Neuronal stem cell (in vitro differentiated cells): ENCODE data around the gene GRID2IP.

Experiments used
- DNase-seq: peaks from one replicate; pipeline ENCODE4 v3.0.0-alpha.2; 2013; ENCODE audit warnings: low spot score
- H2AFZ ChIP-seq: one replicate; pipeline ENCODE4 v1.6.1; 2013; ENCODE audit warnings: mild to moderate bottlenecking, low read length, inconsistent platforms
- H2AK5ac ChIP-seq: 2 replicates; pipeline ENCODE4 v1.6.1; 2013; ENCODE audit warnings: low read depth, mild to moderate bottlenecking, inconsistent platforms, low read length, moderate library complexity, mixed read lengths
- H2BK120ac ChIP-seq: 2 replicates; pipeline ENCODE4 v1.6.1; 2013; ENCODE audit warnings: low read depth, mild to moderate bottlenecking, inconsistent platforms, low read length, moderate library complexity, mixed read lengths
- H2BK12ac ChIP-seq: one replicate; pipeline ENCODE4 v1.6.1; 2013; ENCODE audit warnings: low read length, inconsistent platforms
- H2BK15ac ChIP-seq: 2 replicates; pipeline ENCODE4 v1.6.1; 2013; ENCODE audit warnings: mild to moderate bottlenecking, low read length, inconsistent platforms, mixed read lengths
- H2BK5ac ChIP-seq: one replicate; pipeline ENCODE4 v1.6.1; 2013; ENCODE audit warnings: inconsistent platforms, mild to moderate bottlenecking, low read length, moderate library complexity
- H3K14ac ChIP-seq: one replicate; pipeline ENCODE4 v1.6.1; 2013; ENCODE audit warnings: low read length, inconsistent platforms
- H3K18ac ChIP-seq: 2 replicates; pipeline ENCODE4 v1.6.1; 2013; ENCODE audit warnings: low read length, inconsistent platforms
- H3K23ac ChIP-seq: 2 replicates; pipeline ENCODE4 v1.6.1; 2013; ENCODE audit warnings: low read depth, mild to moderate bottlenecking, mixed read lengths, low read length, inconsistent platforms; ENCODE audit not compliant: poor library complexity
- H3K27ac ChIP-seq: replicated peaks from 3 replicates; pipeline ENCODE4 v1.5.1; 2013; ENCODE audit warnings: low read length, inconsistent platforms
- H3K27me3 ChIP-seq, 3 experiments: 2 replicates each; pipeline ENCODE4 v1.6.1; 2013; ENCODE audit warnings: low read length in 3 of 3, mild to moderate bottlenecking in 2 of 3, inconsistent platforms in 1 of 3, low read depth in 1 of 3, mixed read lengths in 1 of 3, moderate library complexity in 1 of 3; ENCODE audit not compliant: control insufficient read depth in 3 of 3, insufficient read depth in 3 of 3
- H3K36me3 ChIP-seq, 2 donors: replicated peaks in 1 of 2; 2 replicates each; pipeline ENCODE4 v1.6.1; 2013; ENCODE audit warnings: low read length in 2 of 2; ENCODE audit not compliant: control insufficient read depth in 2 of 2, insufficient read depth in 2 of 2
- H3K4ac ChIP-seq: 2 replicates; pipeline ENCODE4 v1.6.1; 2013; ENCODE audit warnings: inconsistent platforms, mild to moderate bottlenecking, low read length, moderate library complexity
- H3K4me1 ChIP-seq, 2 donors: 1 replicate in 1 of 2; 2 replicates in 1 of 2; pipeline ENCODE4 v1.6.1; 2013; ENCODE audit warnings: low read length in 2 of 2, low read depth in 1 of 2; ENCODE audit not compliant: control insufficient read depth in 2 of 2, insufficient read depth in 1 of 2
- H3K4me2 ChIP-seq: one replicate; pipeline ENCODE4 v1.6.1; 2013; ENCODE audit warnings: mild to moderate bottlenecking, low read length, inconsistent platforms; ENCODE audit not compliant: insufficient read depth, poor library complexity, severe bottlenecking
- H3K4me3 ChIP-seq, 2 donors: 2 replicates each; pipeline ENCODE4 v1.5.1; 2013; ENCODE audit warnings: low read length in 2 of 2, mild to moderate bottlenecking in 2 of 2, inconsistent platforms in 1 of 2, moderate library complexity in 1 of 2
- H3K79me1 ChIP-seq: one replicate; pipeline ENCODE4 v1.6.1; 2013; ENCODE audit warnings: low read depth, mild to moderate bottlenecking, inconsistent platforms, low read length, moderate library complexity
- H3K9ac ChIP-seq: one replicate; pipeline ENCODE4 v1.6.1; 2013; ENCODE audit warnings: mild to moderate bottlenecking, low read depth, low read length, inconsistent platforms; ENCODE audit not compliant: poor library complexity
- H3K9me3 ChIP-seq, 2 donors: replicated peaks in 1 of 2; 2 replicates each; pipeline versions ENCODE3 to v1.6.1; 2013; ENCODE audit warnings: low read length in 2 of 2, mild to moderate bottlenecking in 2 of 2, inconsistent platforms in 1 of 2, low read depth in 1 of 2, mixed read lengths in 1 of 2, moderate library complexity in 1 of 2; ENCODE audit not compliant: control insufficient read depth in 2 of 2, insufficient read depth in 1 of 2
- H4K8ac ChIP-seq: one replicate; pipeline ENCODE4 v1.6.1; 2013; ENCODE audit warnings: low read depth, mild to moderate bottlenecking, inconsistent platforms, low read length, moderate library complexity
- H4K91ac ChIP-seq: one replicate; pipeline ENCODE4 v1.6.1; 2013; ENCODE audit warnings: low read length, low read depth, mild to moderate bottlenecking, inconsistent platforms; ENCODE audit not compliant: poor library complexity
- WGBS, 2 donors: extraction: QIAGEN DNeasy Blood & Tissue Kit; methylation state at CpG; one replicate each; pipeline ENCODE4 v1.1.7; 2013; ENCODE audit warnings: missing lambda C conversion rate in 2 of 2, mixed read lengths in 1 of 2; ENCODE audit not compliant: insufficient read length in 2 of 2, insufficient replicate concordance in 1 of 2; ENCODE audit errors: extremely low coverage in 2 of 2; 5-methylcytosine and 5-hydroxymethylcytosine counted together

GRID2IP gene

GRCh38 chr7:6491194-6491593, 60.1 kb downstream of the GRID2IP start:
- H2AK5ac ChIP-seq: no peak overlapping the region
- no peak overlapping the region for H4K91ac ChIP-seq

GRCh38 chr7:6489612-6490011, 61.6 kb downstream of the GRID2IP start:
- no peak overlapping the region for H3K4me3 ChIP-seq
- H3K9me3 ChIP-seq: no peaks in the 10 kb centered on the region
- H2BK12ac ChIP-seq: no peak overlapping the region
- no peak overlapping the region for H2BK120ac ChIP-seq
- no peak overlapping the region for H3K4me2 ChIP-seq
- no peak overlapping the region for H2BK15ac ChIP-seq
- H3K4ac ChIP-seq: no peak overlapping the region
- peaks cover 0 to 3% (median 0%) of the 10 kb centered on the region in 3 experiments for H3K27me3 ChIP-seq
- H3K18ac ChIP-seq: no peak overlapping the region
- no peak overlapping the region for H3K23ac ChIP-seq
- no peak overlapping the region for H3K27ac ChIP-seq
- H2AFZ ChIP-seq: no peak overlapping the region
- DNase-seq: no peak
- no peak overlapping the region for H4K91ac ChIP-seq
- H4K8ac ChIP-seq: no peak overlapping the region
- no CpG with 5 or more reads among the region's 1 CpG for WGBS, 2 donors
- no peak overlapping the region for H3K14ac ChIP-seq
- no peaks in the 10 kb centered on the region for H3K79me1 ChIP-seq
- no peaks in the 10 kb centered on the region for H3K36me3 ChIP-seq
- no peak overlapping the region for H2AK5ac ChIP-seq
- H2BK5ac ChIP-seq: no peak overlapping the region
- no peaks in the 10 kb centered on the region for H3K4me1 ChIP-seq
- no peak overlapping the region for H3K9ac ChIP-seq

More at GRCh38 chr7:6491194-6491593, 60.1 kb downstream of the GRID2IP start:
- H3K18ac ChIP-seq: peak overlapping the region; percentile 70
- no peak overlapping the region for H3K14ac ChIP-seq
- DNase-seq: no peak
- no peak overlapping the region for H2BK15ac ChIP-seq
- H3K4me3 ChIP-seq: no peak overlapping the region
- no peaks in the 10 kb centered on the region for H3K36me3 ChIP-seq
- H4K8ac ChIP-seq: no peak overlapping the region
- no peaks in the 10 kb centered on the region for H3K79me1 ChIP-seq
- no peak overlapping the region for H2BK12ac ChIP-seq
- H2AFZ ChIP-seq: no peak overlapping the region
- H3K9ac ChIP-seq: no peak overlapping the region
- no peaks in the 10 kb centered on the region for H3K4me1 ChIP-seq
- peaks cover 0 to 13% (median 0%) of the 10 kb centered on the region in 3 experiments for H3K27me3 ChIP-seq
- H3K27ac ChIP-seq: no peak overlapping the region
- H2BK120ac ChIP-seq: no peak overlapping the region
- no peak overlapping the region for H2BK5ac ChIP-seq
- WGBS, 2 donors: no CpG with 5 or more reads among the region's 10 CpGs
- H3K23ac ChIP-seq: no peak overlapping the region
- no peaks in the 10 kb centered on the region for H3K9me3 ChIP-seq
- H3K4ac ChIP-seq: no peak overlapping the region
- H3K4me2 ChIP-seq: no peak overlapping the region

- H3K9me3 ChIP-seq: no peaks in the 10 kb centered on the region
- no peak overlapping the region for H3K27ac ChIP-seq
- no peak overlapping the region for H3K14ac ChIP-seq
- no peak overlapping the region for H3K18ac ChIP-seq
- peaks cover 6% of the 10 kb centered on the region for H3K79me1 ChIP-seq
- WGBS, 2 donors: no CpG with 5 or more reads among the region's 4 CpGs
- no peak overlapping the region for H4K8ac ChIP-seq
- H3K4ac ChIP-seq: no peak overlapping the region
- DNase-seq: no peak
- H3K4me3 ChIP-seq: no peak overlapping the region
- peaks cover 0 to 3% of the 10 kb centered on the region in 2 donors for H3K36me3 ChIP-seq
- no peak overlapping the region for H2AFZ ChIP-seq
- no peak overlapping the region for H3K9ac ChIP-seq
- no peak overlapping the region for H2BK12ac ChIP-seq
- H2AK5ac ChIP-seq: no peak overlapping the region
- no peak overlapping the region for H3K23ac ChIP-seq
- peaks cover 0 to 1% (median 0%) of the 10 kb centered on the region in 3 experiments for H3K27me3 ChIP-seq
- no peak overlapping the region for H2BK120ac ChIP-seq
- no peak overlapping the region for H4K91ac ChIP-seq
- H2BK5ac ChIP-seq: no peak overlapping the region
- peaks cover 1 to 5% of the 10 kb centered on the region in 2 donors for H3K4me1 ChIP-seq
- no peak overlapping the region for H2BK15ac ChIP-seq
- no peak overlapping the region for H3K4me2 ChIP-seq
These were observed 64.1 kb downstream of the GRID2IP start for GRCh38 chr7:6487184-6487545.

- WGBS, 2 donors: no CpG with 5 or more reads among the region's 19 CpGs
- peaks cover 0 to 6% of the 10 kb centered on the region in 2 donors for H3K36me3 ChIP-seq
These were observed 64.7 kb downstream of the GRID2IP start for GRCh38 chr7:6486438-6487183.

More at GRCh38 chr7:6486438-6487183, 64.7 kb downstream of the GRID2IP start:
- Histone ChIP-seq H3K9ac (peak overlapping the region; percentile 9), H3K9me3 (no peaks in the 10 kb centered on the region), H3K18ac (no peak overlapping the region), H2BK12ac (no peak overlapping the region), H4K91ac (no peak overlapping the region), H3K27me3 (no peaks in the 10 kb centered on the region), H3K4me3 (no peak overlapping the region), H2BK5ac (no peak overlapping the region), H2BK120ac (no peak overlapping the region), H3K4me1 (peaks cover 1 to 5% of the 10 kb centered on the region in 2 donors), H2AFZ (no peak overlapping the region), H3K27ac (no peak overlapping the region), H3K4ac (no peak overlapping the region), H3K14ac (no peak overlapping the region), H3K23ac (peak overlapping the region; percentile 46), H2BK15ac (no peak overlapping the region), H3K79me1 (peaks cover 7% of the 10 kb centered on the region), H3K4me2 (no peak overlapping the region), H4K8ac (no peak overlapping the region), H2AK5ac (no peak overlapping the region)
- DNase-seq: no peak
